Suprapubic skin (tissue), 3 donors: ENCODE data around the gene ERRFI1.

Experiments
- EP300 ChIP-seq: sonication (generic); formaldehyde crosslinking; IDR thresholded peaks from one replicate; pipeline ENCODE4 v1.6.1; 2017; ENCODE audit warnings: antibody characterized with exemption
- POLR2A ChIP-seq, 2 donors: fragments of 450-650 bp; IDR thresholded peaks; one replicate each; pipeline ENCODE4 v1.6.1; 2017; ENCODE audit warnings: antibody characterized with exemption in 2 of 2, mild to moderate bottlenecking in 2 of 2, moderate library complexity in 2 of 2
- TF ChIP-seq, protein P1 (sequence below), 2 donors: fragments of 200-600 bp in 1 of 2; fragments of 450-650 bp in 1 of 2; sonication (generic) in 1 of 2; IDR thresholded peaks; one replicate each; pipeline ENCODE4 v1.5.1; 2016 to 2019; ENCODE audit warnings: antibody characterized with exemption in 2 of 2, mild to moderate bottlenecking in 1 of 2, moderate library complexity in 1 of 2

GRCh38 chr1:8024329-8024728, 1.8 kb downstream of the ERRFI1 start:
- TF ChIP-seq POLR2A (IDR thresholded peaks at IDR 0.05) (no peak), EP300 (no peak)
- TF ChIP-seq, protein P1, sequence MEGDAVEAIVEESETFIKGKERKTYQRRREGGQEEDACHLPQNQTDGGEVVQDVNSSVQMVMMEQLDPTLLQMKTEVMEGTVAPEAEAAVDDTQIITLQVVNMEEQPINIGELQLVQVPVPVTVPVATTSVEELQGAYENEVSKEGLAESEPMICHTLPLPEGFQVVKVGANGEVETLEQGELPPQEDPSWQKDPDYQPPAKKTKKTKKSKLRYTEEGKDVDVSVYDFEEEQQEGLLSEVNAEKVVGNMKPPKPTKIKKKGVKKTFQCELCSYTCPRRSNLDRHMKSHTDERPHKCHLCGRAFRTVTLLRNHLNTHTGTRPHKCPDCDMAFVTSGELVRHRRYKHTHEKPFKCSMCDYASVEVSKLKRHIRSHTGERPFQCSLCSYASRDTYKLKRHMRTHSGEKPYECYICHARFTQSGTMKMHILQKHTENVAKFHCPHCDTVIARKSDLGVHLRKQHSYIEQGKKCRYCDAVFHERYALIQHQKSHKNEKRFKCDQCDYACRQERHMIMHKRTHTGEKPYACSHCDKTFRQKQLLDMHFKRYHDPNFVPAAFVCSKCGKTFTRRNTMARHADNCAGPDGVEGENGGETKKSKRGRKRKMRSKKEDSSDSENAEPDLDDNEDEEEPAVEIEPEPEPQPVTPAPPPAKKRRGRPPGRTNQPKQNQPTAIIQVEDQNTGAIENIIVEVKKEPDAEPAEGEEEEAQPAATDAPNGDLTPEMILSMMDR (IDR thresholded peaks at IDR 0.05) = no peak
